Tibial nerve (tissue), 4 donors: Measurements from ENCODE around the gene CD302.

Source experiments
- EP300 ChIP-seq, 2 donors: sonication (generic); formaldehyde crosslinking; IDR thresholded peaks; one replicate each; pipeline ENCODE4 v1.6.1; 2017; ENCODE audit warnings: antibody characterized with exemption in 2 of 2, mild to moderate bottlenecking in 1 of 2
- TF ChIP-seq, protein P1 (sequence below), 5 experiments: fragments of 200-600 bp in 3 of 5; fragments of 450-650 bp in 2 of 5; sonication (generic) in 3 of 5; IDR thresholded peaks; one replicate each; pipeline ENCODE4 v1.5.1; 2016 to 2019; ENCODE audit warnings: antibody characterized with exemption in 5 of 5, mild to moderate bottlenecking in 3 of 5, moderate library complexity in 2 of 5

GRCh38 chr2:159728629-159729028 lies 69.4 kb downstream of the CD302 start:
- no peak for TF ChIP-seq EP300 (IDR thresholded peaks at IDR 0.05)
- TF ChIP-seq, protein P1, sequence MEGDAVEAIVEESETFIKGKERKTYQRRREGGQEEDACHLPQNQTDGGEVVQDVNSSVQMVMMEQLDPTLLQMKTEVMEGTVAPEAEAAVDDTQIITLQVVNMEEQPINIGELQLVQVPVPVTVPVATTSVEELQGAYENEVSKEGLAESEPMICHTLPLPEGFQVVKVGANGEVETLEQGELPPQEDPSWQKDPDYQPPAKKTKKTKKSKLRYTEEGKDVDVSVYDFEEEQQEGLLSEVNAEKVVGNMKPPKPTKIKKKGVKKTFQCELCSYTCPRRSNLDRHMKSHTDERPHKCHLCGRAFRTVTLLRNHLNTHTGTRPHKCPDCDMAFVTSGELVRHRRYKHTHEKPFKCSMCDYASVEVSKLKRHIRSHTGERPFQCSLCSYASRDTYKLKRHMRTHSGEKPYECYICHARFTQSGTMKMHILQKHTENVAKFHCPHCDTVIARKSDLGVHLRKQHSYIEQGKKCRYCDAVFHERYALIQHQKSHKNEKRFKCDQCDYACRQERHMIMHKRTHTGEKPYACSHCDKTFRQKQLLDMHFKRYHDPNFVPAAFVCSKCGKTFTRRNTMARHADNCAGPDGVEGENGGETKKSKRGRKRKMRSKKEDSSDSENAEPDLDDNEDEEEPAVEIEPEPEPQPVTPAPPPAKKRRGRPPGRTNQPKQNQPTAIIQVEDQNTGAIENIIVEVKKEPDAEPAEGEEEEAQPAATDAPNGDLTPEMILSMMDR (IDR thresholded peaks at IDR 0.05), result no peak
